ENCODE data around the gene TBC1D19.

TBC1D19 gene

DNA sequence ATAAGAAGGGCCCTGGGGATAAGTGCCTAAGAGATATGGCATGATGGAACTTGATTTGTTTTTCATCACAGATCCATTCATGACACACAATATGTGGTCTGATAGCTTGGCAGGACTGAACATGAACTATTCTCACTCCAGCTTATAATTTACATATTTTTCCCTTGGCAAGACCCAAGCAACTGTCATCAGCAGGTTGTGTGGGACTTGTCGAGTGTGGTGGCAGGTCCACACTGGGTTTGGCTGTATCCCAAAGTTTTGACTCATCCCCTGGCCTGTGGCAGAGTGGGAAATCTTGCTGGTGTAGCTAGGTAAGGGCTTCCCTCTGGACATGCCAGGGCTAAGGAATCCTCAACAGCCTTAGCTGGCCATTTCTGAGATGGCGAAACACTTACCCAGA is 195.8 kb downstream of the TBC1D19 start:
- H3K36me3 Mint-ChIP-seq: no peaks in the 10 kb centered on the region
- H3K4me1 Mint-ChIP-seq: no peaks in the 10 kb centered on the region
- no peak overlapping the region for H3K4me3 Mint-ChIP-seq
- CTCF ChIA-PET: no interaction called here
- no peaks in the 10 kb centered on the region for H3K9me3 Mint-ChIP-seq
- no peaks in the 10 kb centered on the region for H3K27me3 Mint-ChIP-seq
- no peak for DNase-seq
- H3K27ac Mint-ChIP-seq: no peak overlapping the region

DNA sequence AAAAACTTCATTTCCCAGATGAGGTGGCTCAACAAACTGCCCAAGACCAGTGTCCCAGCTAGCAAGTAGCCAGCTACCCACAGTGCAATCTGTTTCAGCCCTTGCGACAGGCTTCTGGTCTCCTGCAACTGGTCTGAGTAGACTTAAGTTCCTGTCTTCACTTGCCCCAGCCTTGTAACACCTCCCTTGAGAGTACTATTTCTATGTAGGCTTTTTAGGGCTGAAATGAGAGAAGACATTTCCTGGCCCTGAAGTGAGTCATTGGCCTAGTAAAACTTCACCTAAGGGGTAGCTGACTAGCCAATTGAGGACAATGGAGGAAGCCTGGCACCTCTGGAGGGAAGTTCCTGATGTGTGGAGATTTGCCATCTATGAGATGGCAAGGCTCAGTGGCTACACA is 196.7 kb downstream of the TBC1D19 start:
- H3K36me3 Mint-ChIP-seq: no peaks in the 10 kb centered on the region
- no peak for DNase-seq
- H3K27me3 Mint-ChIP-seq: no peaks in the 10 kb centered on the region
- H3K4me3 Mint-ChIP-seq: no peak overlapping the region
- no peaks in the 10 kb centered on the region for H3K9me3 Mint-ChIP-seq
- no peaks in the 10 kb centered on the region for H3K4me1 Mint-ChIP-seq
- no peak overlapping the region for H3K27ac Mint-ChIP-seq
- CTCF ChIA-PET: no interaction called here

DNA sequence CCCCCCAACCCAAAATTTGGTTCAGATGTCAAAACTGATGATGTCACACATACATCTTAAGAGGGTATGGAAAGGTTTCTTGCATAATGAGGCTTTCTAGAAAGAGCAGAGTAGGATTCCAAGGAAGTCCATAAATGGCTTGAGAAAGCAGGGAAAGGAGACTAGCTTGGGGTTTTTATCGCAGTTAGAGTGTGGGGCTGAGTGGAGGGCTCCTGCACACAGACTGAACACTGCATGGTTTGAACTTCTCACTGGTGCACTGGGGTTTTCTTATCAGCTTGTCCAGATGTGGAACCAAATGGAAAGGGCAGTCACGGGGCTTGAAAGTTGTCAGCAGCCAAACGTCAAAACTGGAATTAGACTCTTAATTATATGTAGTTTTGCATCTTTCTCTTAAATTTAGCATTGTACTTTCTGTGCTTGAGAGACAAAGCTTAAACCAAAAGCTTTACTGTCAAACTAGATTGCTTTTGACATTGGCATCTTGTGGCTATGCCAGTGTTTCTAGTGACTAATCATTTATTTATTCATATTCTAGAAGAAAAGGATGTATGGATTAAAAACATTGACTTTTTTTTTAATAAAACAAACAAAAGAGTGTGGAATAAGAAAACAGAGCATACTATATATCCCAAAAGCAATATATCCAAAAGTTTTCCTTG is 198.4 kb downstream of the TBC1D19 start:
- Mint-ChIP-seq H3K27ac (no peak overlapping the region), H3K27me3 (no peaks in the 10 kb centered on the region), H3K36me3 (no peaks in the 10 kb centered on the region), H3K4me3 (no peak overlapping the region), H3K9me3 (no peaks in the 10 kb centered on the region), H3K4me1 (no peaks in the 10 kb centered on the region)
- CTCF ChIA-PET: no interaction called here
- no peak for DNase-seq

DNA sequence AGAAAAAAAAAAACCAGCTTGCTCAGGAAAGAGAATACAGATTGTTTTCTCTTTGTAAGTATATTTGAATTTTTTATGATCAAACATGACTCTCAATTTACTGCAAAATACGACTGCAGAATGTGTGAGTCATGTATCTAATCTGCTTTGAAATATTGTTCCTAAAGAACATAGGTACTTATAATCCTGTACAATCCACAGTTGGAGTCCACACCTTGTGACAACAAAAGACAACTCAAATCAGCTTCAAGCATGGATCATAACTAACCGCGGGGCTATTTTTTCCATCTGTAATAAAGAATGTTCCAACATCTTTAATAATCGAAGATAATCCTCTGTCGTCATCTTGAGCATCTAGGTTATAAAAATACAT is 198.9 kb downstream of the TBC1D19 start:
- H3K27ac Mint-ChIP-seq: no peak overlapping the region

GRCh38 chr4:26784207-26784865 is 200.5 kb downstream of the TBC1D19 start:
- CTCF ChIA-PET: no interaction called here
- Mint-ChIP-seq H3K9me3 (peaks cover 3% of the 10 kb centered on the region), H3K27ac (no peak overlapping the region), H3K36me3 (no peaks in the 10 kb centered on the region), H3K4me1 (peaks cover 11% of the 10 kb centered on the region), H3K27me3 (no peaks in the 10 kb centered on the region), H3K4me3 (no peak overlapping the region)
- DNase-seq: no peak

More for the DNA sequence above, 198.9 kb downstream of the TBC1D19 start:
- Mint-ChIP-seq H3K4me3 (no peak overlapping the region), H3K4me1 (peaks cover 2% of the 10 kb centered on the region), H3K9me3 (no peaks in the 10 kb centered on the region), H3K36me3 (no peaks in the 10 kb centered on the region), H3K27me3 (no peaks in the 10 kb centered on the region)
- no peak for DNase-seq
- CTCF ChIA-PET: no interaction called here

GRCh38 chr4:26785312-26785711 is 201.4 kb downstream of the TBC1D19 start:
- H3K9me3 Mint-ChIP-seq: peaks cover 8% of the 10 kb centered on the region
- CTCF ChIA-PET: no interaction called here
- DNase-seq: no peak
- H3K27ac Mint-ChIP-seq: no peak overlapping the region
- H3K36me3 Mint-ChIP-seq: no peaks in the 10 kb centered on the region
- peaks cover 11% of the 10 kb centered on the region for H3K4me1 Mint-ChIP-seq
- H3K4me3 Mint-ChIP-seq: no peak overlapping the region
- H3K27me3 Mint-ChIP-seq: no peaks in the 10 kb centered on the region

DNA sequence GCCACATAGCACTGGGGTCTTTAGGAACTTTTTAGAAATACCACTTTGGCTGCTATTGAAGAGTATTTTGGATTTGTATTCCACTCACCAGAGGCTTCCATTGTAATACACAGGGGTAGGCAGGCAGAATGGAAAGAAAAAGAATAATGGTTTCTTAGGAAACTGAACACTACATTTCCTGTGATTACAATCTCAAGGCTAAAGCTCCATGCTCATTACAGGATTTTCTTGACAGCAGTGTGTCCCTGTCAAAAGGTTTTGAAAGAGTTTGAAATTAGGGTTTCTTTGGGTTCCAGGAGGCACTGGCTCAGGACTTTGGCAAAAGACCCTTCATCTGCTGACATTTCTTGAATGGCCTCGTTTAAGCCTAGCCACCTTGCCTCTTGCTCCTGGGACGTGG is 201.9 kb downstream of the TBC1D19 start:
- CTCF ChIA-PET: no interaction called here
- Mint-ChIP-seq H3K4me3 (no peak overlapping the region), H3K36me3 (no peaks in the 10 kb centered on the region), H3K4me1 (peaks cover 11% of the 10 kb centered on the region), H3K27ac (no peak overlapping the region), H3K9me3 (peaks cover 8% of the 10 kb centered on the region), H3K27me3 (peaks cover under 1% of the 10 kb centered on the region)
- DNase-seq: no peak

GRCh38 chr4:26786916-26787315 is 203.0 kb downstream of the TBC1D19 start:
- Mint-ChIP-seq H3K4me3 (no peak overlapping the region), H3K27ac (no peak overlapping the region), H3K4me1 (peaks cover 11% of the 10 kb centered on the region), H3K9me3 (peaks cover 8% of the 10 kb centered on the region), H3K27me3 (peaks cover 4% of the 10 kb centered on the region), H3K36me3 (no peaks in the 10 kb centered on the region)
- no peak for DNase-seq
- CTCF ChIA-PET: interaction anchor here (0.9 to 1.4 kb wide), 2 partner anchors 26 to 262 kb away, joined by 4 to 7 read pairs; no protein-coding TSS in a partner anchor

DNA sequence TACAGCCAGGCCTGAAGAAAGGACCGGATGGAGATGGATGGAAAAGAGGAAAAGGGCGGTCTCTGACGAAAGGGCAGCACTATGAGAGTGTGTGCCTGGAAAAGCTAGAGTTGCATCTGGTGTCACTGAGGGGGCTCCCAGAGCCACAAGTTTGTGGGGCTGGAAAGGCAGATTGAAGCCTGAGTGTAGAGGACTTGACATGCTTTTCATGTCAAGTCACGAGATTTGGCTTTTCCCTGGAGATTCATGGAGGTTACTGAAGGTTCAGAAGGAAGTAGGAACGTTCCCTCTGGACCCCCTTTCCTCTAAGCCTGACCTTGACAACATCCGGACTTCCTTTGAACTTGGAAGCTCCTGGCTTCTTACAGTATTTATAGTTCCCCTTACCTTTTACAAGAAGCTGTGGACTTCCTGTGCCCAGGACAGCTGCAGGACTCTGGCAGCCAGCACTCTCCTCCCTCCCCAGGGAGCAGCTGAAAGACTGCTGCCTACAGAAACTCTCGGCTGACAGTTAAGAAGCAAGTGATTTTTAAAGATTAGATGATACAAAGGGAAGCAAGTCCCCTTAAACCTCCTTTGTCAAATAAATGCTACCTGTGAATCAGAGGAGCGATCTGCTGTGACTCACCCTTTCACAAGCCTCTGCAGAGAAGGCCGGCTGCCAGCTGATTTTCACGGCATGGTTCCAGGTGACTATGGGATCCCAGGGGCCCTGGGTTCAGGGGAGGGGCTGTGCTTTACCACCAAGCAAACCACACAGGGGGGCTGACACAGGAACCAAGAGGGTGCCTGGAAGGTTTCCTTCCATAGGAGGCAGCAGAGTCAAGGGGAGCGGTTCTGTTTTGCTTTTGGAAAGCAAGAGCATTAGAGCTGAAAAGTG is 203.8 kb downstream of the TBC1D19 start:
- Mint-ChIP-seq H3K4me1 (peaks cover 11% of the 10 kb centered on the region), H3K27ac (peak overlapping the region; percentile 25), H3K36me3 (no peaks in the 10 kb centered on the region), H3K4me3 (no peak overlapping the region), H3K9me3 (peaks cover 8% of the 10 kb centered on the region), H3K27me3 (peaks cover 4% of the 10 kb centered on the region)
- DNase-seq: peak; percentile 34
- CTCF ChIA-PET: interaction anchor here (0.6 to 1.4 kb wide), 3 partner anchors 220 to 261 kb away, joined by 3 to 6 read pairs (median 4); no protein-coding TSS in a partner anchor

- Mint-ChIP-seq H3K9me3 (peaks cover 8% of the 10 kb centered on the region), H3K27me3 (peaks cover 4% of the 10 kb centered on the region), H3K4me3 (no peak overlapping the region), H3K36me3 (no peaks in the 10 kb centered on the region), H3K27ac (no peak overlapping the region), H3K4me1 (peaks cover 11% of the 10 kb centered on the region)
- no peak for DNase-seq
- CTCF ChIA-PET: interaction anchor here (0.6 to 1.4 kb wide), 2 partner anchors 220 to 224 kb away, joined by 3 to 6 read pairs; no protein-coding TSS in a partner anchor
Measured at GRCh38 chr4:26788341-26788733, 204.5 kb downstream of the TBC1D19 start.

DNA sequence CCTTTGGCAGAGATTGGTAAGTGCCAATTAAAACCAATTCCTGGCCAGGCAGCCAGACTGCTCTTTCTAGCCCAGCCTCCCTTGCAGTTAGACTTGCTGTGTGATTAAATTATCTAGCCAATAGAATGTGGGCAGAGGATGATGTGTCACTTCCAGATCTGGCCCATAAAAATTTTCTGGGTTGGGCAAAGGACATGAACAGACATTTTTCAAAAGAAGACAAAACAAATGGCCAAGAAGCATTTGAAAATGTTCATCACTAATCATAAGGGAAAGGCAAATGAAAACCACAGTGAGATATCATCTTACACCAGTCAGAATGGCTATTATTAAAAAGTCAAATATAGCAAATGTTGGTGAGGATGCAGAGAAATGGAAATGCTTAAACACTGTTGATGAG is 205.3 kb downstream of the TBC1D19 start:
- no peak overlapping the region for H3K4me3 Mint-ChIP-seq
- DNase-seq: no peak
- CTCF ChIA-PET: no interaction called here
- peaks cover 8% of the 10 kb centered on the region for H3K9me3 Mint-ChIP-seq
- no peak overlapping the region for H3K27ac Mint-ChIP-seq
- H3K27me3 Mint-ChIP-seq: peaks cover 4% of the 10 kb centered on the region
- H3K36me3 Mint-ChIP-seq: no peaks in the 10 kb centered on the region
- peaks cover 11% of the 10 kb centered on the region for H3K4me1 Mint-ChIP-seq

GRCh38 chr4:26791346-26791745 is 207.5 kb downstream of the TBC1D19 start:
- Mint-ChIP-seq H3K4me3 (no peak overlapping the region), H3K27ac (no peak overlapping the region), H3K27me3 (peaks cover 8% of the 10 kb centered on the region), H3K4me1 (peaks cover 11% of the 10 kb centered on the region), H3K9me3 (peaks cover 8% of the 10 kb centered on the region), H3K36me3 (no peaks in the 10 kb centered on the region)
- no peak for DNase-seq
- CTCF ChIA-PET: no interaction called here

- CTCF ChIA-PET: no interaction called here
- no peak for DNase-seq
- no peaks in the 10 kb centered on the region for H3K36me3 Mint-ChIP-seq
- H3K27ac Mint-ChIP-seq: no peak overlapping the region
- H3K9me3 Mint-ChIP-seq: peaks cover 8% of the 10 kb centered on the region
- H3K4me1 Mint-ChIP-seq: peaks cover 11% of the 10 kb centered on the region
- H3K27me3 Mint-ChIP-seq: peaks cover 8% of the 10 kb centered on the region
- H3K4me3 Mint-ChIP-seq: no peak overlapping the region
Measured at GRCh38 chr4:26792639-26793038, 208.8 kb downstream of the TBC1D19 start.

DNA sequence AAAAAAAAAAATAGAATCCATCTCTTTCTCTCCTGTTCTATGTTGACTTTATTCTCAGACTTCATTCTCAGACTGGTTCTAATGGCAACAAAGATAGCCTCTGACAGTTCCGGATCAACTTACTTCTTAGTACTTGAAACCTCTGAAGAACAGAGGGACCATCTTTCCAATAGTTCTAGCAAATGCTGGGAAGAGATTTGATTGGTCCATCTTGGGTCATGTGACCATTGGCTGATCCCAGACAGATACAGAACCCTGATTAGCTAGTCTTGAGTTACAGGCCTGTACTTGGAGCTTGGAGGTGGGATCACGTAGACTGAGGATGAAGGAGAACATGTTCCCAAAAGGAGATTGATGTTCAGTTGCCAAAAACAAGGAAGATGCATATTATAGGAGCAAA is 209.9 kb downstream of the TBC1D19 start:
- Mint-ChIP-seq H3K36me3 (no peaks in the 10 kb centered on the region), H3K27ac (no peak overlapping the region), H3K27me3 (peaks cover 8% of the 10 kb centered on the region), H3K9me3 (peaks cover 8% of the 10 kb centered on the region), H3K4me1 (peaks cover under 1% of the 10 kb centered on the region), H3K4me3 (no peak overlapping the region)
- no peak for DNase-seq
- CTCF ChIA-PET: no interaction called here

Measured in activated naive CD4-positive, alpha-beta T cell treated with anti-CD3 and anti-CD28 coated beads, Interleukin-2, amount 10 ng/mL, durations not matched to agents 7 days and 5 days (primary cell).